OCI-LY1 (cell line): ENCODE data around the gene DCAF5.

Source experiments
- CTCF ChIP-seq: fragments of 200-600 bp; sonication (generic), shearing (Covaris generic); IDR thresholded peaks from 2 replicates; pipeline ENCODE4 v1.5.1; 2017; ENCODE audit warnings: mild to moderate bottlenecking, antibody characterized with exemption, low read length, moderate library complexity, mixed read lengths
- EZH2 ChIP-seq: fragments of 200-600 bp; sonication (generic), shearing (Covaris generic); IDR thresholded peaks from 2 replicates; pipeline ENCODE4 v1.8.0; 2017; ENCODE audit warnings: borderline replicate concordance, mixed run types, mild to moderate bottlenecking, antibody characterized with exemption, low read length, moderate library complexity, mixed read lengths

DNA sequence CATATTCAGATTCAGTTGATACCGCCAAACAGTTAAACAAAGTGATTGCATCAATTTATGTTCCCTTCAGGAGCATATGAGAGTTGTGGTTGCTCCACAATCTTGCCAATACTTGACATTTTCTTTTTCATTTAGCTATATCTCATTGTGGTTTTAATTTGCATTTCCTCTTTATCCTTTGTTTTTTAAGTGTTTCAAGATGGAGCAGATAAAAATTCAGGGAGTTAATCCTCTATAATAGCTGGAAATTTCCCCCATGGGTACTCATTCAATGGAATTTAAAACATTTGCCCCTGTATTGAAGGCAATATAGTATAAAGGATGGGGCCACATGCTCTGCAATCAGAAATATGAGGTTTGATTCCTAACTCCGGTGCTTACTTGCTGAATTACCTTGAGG lies 37.3 kb upstream of the DCAF5 start:
- TF ChIP-seq CTCF (no peak), EZH2 (no peak)
